Stimulated activated CD8-positive, alpha-beta memory T cell treated with anti-CD3 and anti-CD28 coated beads, Interleukin-15, amount 100 ng/mL, for 48 hours (primary cell): ENCODE results near the gene MAF.

Source experiments
- DNase-seq, 2 donors: peaks; one replicate each; pipeline ENCODE4 v3.0.0-alpha.2; 2020; ENCODE audit warnings: low read depth in 2 of 2

MAF gene

DNA sequence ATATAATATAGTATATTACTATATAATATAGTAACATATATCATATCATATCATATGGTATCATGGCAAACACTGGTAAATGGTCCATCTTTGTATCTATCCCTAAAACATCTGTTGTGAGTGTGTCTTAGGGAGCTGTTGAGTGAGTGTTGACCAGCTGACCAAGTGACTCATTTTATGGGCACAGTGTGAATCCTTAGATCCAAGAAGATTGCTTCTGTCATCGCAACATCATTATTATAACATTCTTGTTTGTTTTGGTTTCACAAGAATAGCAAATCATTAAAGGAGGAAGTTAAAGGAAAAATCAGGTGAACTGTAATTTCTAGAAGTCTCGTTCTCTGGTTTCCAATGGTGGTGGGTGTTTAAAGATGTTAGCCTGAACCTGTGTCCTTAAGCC is 11.7 kb upstream of the MAF start:
- DNase-seq: no peak

DNA sequence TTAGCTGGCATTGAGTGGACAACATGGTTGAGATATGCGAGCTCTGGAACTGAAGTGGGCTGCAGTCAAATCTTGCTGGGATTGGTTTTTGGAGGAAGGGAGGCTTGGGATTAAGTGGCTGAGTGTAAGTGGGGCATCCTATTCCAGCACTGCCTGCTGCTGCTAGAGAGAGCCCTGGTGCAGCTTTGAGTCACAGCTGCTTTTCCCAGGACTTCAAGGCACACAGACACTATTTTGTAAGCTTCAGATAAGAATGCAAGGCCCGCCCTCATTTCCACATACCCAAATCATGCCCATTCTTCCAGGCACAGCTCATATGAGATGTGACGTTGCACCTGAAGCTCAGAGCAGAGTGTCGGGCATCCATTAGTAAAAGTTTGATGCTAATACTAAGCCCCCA is 10.2 kb upstream of the MAF start:
- no peak for DNase-seq

DNA sequence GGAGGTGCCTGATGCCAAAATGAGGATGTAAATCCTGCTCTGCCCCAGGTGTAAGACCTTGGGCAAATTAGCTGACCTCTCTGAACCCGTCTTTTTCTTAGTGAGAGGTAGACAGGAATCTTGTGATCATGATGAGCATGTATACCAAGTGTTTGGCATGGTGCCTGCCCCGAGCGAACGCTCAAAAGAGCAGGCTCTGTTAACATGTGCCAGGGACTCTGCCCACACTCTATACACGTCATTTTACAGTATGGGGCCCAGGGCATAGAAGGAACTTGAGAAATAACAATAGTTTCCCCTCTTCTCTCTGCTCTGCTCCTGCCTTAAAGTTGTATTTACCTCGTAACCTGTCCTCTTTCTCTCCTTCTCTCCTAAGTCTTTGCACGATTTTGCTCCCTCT is 9.3 kb upstream of the MAF start:
- DNase-seq: no peak

DNA sequence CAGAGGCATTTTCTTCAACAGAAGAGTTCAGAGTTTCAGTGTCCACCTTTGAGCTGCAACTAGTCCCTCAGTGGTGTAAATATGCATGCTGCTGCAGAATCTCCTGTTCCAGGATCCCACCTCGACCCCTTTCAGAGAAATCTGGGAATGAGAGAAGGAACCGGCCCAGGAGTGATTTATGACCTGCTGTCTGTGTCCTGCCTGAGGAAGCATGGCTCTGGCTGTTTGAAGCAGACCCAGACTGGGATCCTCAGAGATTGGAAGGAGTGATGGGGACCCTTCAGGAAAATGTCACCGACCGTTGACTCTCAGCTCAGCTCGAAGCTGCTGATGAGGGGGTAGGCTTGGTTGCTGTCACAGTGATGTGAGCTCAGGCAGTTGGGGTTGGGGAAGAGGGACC is 8.4 kb upstream of the MAF start:
- no peak for DNase-seq

DNA sequence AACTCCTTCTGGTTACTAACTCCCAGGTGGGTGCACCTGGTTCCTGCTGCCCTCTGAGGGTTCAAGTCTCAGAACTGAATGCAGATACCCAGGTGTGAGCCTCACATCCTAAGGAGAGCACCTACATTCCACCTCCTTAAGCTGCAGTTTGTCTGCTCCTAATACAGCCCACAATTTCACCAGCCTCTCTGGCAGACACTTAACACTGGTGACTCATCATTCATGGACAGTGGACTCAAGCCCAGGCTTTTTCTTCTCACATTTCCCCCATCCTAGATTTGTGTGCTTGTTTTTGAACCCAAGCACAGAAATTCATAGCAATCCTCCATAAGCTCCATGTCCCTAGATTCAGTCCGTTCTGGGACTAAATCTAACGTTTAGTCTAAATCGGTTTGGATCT is 7.0 kb upstream of the MAF start:
- DNase-seq: no peak

DNA sequence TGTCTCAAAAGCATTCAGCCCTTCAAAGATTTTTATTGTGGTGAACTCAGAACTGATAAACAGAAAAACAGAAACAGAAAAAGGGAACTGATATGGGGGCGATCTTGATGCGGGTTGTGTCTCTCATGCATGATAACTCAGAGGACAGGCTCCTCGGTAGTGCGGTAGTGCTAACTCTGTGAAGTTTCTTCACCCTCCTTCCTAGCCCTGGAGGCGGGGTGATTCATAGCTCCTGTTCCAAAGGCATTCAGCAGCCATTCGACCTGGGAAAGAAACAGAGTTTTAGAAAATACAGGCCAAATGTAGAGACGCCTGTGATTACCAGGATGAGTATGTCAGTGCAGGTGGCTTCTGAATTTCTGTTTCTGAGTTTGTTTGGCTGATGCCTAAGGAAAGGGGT is 5.5 kb upstream of the MAF start:
- no peak for DNase-seq

DNA sequence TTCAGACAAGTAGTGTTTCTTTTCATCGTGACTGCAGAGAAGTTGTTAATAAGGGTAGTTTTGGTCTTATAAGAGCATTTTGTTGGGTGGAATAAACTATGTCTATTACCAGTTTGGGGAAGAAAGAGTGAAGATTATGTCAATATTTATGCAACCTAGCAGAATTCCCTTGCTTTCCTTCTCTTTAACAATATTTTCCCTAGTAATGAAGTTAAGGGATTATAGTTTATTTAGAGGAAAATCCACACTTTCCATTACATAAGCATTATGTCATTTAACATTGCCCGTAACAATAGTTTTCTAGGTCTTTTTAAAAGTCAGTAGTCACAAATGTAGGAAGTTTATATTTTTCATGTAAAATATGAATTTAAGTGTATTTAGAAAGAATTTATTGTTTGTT is 2.5 kb upstream of the MAF start:
- DNase-seq: no peak

DNA sequence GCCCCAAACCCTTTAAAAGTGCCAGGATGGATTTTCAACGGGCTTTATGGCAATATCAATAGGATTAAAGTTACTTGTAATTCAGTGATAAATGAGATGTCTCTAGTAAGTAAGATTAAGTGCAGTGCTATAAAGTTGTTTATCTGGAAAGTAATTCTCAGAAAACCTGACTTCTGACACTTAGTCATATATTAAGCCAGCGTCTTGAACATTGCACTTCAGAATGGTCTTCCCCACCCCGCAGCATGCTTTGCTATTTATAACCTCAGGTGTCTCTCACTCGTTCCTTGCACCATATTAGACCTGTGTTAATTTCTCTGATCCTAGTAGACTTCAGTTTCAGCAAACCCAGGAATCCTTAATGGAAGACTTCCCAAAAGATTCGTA is 2.1 kb upstream of the MAF start:
- no peak for DNase-seq

DNA sequence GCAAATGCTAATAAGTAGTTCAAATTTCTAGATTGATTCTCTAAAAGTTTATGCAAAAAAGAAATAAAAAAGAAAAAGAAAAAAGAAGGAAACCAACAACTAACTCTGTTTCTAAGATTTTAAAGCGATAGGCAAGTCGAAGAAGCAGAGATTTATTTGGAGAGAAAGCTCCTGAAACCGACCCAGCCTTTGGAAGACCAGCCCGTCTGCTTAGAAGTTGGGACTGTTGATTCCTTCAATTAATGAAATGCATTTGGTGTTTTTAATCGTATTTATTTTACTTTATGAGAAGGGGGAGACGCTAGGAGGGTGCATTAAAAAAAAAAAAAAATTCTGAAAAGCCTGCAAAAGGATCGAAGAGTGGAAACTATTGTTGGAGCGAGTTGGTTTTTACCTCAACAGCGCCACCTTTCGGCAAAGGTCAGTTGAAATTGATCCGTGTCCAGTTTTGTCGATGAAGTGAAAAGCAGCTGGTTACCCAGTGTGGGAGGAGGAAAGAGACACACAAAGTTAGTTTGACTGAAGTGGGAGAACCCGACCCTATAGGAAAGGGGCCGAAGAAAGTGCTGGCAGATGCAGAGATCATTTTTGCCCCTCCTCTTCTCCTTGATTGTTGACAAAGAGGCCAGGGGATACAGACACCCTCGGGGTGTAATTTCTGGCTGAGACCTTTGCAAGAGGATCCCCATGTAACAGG is 1.5 kb upstream of the MAF start:
- peak; percentile 60 to 62 for DNase-seq

DNA sequence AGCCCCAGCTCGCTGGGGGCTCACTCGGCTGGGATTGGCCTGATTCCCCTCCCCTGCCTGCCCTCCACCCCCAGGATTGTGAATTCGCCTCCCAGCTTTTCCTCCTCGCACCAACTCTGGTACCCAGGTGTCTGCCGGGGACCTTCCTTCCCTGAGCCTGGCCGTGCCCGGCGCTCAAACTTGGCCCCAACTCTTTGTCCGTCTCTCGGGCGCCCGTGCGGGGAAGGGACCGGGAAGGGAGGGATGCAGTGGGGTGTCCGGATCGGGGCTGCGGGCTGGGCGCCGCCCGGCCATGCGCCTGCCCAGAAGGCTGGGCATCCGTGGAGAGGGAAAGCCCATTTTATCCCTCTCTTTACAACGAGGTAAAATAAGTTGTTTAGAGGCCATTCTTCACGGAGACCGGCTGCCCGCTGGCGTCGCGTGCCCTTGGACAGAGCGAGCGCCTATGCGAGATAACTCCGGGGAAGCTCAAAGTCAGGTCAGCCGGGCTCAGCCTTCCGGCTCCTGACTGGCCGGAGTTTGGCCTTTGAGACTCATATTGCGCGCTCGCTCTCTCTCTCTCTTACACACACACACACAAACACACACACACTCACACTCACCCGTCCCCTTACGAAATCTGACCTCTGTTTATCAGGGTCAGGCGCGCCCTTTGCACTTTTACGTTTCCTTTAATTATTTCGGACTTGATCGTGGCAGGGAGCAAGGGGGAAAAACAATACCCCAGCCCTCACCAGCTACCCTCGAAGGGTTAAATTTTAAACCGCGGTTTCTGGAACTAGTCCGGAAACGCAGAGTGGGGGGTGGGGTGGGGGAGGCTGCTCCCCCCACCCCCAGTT is 774 bp upstream of the MAF start:
- no peak for DNase-seq

DNA sequence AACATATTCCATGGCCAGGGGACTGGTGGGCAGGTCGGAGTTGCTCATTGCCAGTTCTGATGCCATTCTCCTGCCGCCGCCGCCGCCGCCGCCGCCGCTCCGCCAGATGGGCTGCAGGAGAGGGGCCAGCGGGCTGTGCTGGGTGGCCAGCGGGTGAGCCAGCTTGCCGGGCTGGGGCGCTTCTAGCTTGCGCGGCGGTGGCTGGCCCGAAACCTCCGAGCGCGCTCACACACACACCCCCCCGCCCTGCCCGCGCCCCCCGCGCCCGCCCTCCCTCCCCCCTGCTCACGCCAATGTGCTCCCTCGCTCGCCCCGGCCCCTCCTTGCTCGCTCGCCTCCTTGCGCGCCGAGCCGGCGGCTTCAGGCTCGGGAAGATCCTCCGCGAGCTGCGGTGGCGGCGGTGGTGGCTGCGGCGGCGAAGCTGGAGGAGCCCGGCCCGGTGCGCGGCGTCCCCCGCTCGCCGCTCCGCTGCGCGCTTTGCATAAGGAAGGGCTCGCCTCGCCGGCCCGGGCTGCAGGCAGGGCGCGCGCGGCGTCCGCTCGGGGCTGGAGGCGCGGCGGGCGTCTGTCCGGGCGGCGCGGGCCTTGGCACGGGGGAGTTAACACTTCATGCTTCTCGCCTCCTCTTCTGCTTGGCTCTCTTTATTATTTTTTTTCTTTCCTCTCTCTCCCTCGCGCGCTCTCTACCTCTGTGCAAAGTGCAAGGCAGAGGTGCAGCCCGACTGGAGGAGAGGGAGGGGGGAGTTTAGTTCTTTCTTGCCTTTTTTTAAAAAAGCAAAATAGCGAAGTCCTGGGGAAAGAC is 500 bp downstream of the MAF start:
- no peak for DNase-seq

DNA sequence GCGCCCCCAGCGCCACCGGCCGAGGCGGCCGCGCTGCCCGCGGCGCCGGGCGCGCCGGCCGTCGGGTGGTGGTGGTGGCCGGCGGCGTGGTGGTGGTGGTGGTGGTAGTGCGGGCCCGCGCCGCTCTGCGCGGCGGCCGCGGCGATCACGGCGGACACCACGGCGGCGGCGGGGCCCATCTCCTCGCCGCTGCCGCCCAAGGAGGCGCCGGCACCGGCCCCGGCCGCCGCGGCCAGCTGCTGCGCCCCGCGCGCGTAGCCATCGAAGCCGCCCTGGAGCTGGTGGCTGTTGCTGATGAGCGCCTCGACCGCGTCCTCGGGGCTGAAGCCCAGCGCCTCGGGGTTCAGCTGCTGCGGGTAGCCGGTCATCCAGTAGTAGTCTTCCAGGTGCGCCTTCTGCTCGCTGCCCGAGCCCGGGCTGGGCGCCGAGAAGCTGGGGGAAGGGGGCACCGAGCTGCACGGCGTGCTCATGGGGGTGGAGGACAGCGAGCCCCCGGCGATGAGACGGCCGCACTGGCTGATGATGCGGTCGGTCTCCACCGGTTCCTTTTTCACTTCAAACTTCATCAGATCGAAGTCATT is 1.2 kb downstream of the MAF start:
- no peak for DNase-seq

DNA sequence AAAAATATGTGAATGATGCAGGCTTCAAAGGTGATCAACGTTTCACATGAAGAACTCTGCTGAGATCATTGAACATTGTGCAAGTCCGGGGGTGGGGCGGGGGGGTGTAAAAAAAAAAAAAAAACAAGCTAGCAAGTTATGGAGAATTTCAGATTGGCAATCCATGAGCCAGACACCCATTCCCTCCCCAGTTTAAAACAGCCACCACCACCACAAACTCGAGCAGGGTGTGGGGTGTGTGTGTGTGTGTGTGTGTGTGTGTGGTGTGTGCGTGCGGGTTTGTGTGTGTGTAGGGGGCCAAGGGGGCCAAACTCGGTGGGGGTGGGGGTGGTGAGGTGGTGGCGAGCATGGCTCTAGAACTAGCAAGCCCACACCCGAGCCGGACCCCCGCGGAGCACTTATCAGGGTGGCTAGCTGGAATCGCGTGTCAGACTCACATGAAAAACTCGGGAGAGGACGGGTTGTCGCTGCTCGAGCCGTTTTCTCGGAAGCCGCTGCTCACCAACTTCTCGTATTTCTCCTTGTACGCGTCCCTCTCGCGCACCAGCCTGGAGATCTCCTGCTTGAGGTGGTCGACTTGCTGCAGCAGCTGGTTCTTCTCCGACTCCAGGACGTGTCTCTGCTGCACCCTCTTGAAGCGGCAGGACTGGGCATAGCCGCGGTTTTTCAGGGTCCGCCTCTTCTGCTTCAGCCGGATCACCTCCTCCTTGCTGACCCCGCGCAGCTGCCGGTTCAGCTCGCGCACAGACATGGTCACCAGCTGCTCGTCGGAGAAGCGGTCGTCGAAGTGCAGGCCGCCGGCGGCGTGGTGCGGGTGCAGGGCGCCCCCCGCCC is 2.0 kb downstream of the MAF start:
- DNase-seq: no peak

DNA sequence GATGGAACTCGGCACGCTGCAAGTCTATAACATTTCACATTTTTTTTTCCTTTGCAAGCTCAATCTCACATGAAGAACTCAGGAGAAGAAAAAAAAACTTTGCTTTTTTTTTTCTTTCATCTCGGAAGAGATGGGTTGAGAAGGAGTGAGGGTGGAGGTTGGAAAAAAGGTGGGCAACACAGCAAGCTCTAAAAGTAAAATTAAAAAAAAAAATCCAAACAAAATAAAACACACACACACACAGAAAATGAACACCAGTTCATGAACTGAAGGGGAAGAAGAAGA is 2.5 kb downstream of the MAF start:
- DNase-seq: no peak

DNA sequence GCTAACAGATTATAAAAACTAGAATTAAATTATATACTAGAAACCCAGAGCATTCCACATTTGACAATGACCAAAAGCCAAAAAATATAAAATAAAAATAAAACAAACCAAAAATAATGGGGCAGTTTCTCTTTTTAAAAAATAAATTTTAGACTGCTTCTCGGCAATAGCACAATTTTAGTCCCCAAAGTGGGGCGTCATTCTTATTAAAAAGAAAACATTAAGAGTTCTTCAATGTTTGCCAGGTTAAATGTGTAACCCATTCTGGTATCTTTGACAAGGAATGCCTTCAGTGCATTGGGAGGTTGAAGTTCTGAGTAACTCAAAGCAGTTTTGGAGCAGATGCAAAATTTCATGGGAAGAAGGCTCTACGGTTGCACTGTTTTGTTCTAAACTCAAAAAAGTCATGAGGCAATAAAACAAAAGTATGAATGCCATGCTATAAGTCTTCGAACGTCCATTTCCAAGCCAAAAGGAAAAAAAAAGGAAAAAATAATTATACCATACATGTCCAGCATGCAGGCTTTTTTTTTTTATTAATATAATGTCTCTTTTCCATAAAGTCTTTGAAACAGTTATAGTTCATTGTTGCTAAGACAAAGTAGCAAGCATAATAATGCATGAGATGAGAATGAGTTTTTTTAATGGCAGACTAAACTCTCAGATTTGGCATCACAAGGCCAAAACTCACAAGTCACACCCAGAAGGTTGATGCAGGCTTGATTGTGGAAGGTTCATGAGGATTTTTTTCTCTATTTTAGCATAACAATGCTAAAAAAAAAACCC is 3.1 kb downstream of the MAF start:
- DNase-seq: no peak

DNA sequence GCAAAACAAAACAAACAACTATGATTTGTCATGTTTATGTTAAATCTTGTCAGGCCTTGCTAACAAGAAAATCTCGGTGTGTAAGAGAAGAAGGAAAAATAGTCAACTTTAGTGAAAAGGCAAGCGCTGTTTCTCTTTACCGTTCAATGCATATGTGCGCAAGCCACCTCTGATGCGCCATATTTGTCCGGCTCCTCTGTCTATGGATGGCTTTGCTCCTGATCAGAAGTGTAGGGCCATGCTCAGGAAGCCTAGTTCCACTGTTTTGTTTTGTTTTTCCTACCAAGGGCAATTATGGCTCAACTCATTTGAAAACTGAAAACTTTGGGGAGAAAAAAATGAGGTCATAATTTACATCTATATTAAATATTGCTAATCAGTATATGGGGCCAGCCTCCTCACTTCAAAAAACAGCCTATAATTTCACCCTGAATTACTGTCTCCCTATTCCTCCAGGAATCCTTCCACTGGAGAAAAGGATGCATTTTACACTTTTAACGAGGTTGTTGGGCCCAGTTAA is 4.5 kb downstream of the MAF start:
- DNase-seq: no peak

DNA sequence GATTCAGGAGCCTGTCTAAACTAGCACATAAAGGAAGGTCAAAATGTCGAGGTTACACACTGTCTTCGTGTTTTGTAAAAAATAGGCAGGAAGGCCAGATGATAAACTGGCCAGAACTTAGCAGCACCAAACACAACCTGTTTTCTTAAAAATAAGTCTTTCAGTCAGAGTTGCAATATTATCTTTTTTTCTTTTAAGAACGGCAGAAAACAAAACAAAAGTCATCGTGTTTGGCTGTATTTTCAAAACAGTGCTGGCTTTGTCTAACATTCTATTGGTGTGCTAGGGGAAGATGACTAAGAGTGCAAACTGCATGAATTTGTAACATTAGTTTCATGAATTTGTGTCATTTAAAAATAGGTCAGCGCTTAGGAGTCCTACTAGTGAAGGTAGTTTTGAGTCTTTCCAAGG is 5.3 kb downstream of the MAF start:
- no peak for DNase-seq

DNA sequence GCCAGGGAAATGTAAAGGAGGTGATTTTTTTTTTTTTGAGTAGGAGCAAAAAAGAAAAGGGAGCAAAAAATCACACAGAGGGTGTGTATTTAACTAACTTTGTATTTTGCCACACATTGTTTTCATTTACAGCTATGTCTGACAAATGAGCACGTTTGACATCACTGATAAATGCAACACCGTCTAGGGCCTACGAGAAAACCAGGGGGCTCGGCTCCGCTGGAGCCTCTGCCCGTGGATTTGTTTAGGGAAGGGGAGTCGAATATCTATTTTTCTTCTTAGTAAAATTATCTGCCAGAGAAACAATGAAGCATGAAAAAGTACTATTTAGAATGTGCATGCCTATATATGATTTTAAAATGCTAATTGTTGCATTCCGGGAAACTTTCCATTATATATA is 6.8 kb downstream of the MAF start:
- no peak for DNase-seq

DNA sequence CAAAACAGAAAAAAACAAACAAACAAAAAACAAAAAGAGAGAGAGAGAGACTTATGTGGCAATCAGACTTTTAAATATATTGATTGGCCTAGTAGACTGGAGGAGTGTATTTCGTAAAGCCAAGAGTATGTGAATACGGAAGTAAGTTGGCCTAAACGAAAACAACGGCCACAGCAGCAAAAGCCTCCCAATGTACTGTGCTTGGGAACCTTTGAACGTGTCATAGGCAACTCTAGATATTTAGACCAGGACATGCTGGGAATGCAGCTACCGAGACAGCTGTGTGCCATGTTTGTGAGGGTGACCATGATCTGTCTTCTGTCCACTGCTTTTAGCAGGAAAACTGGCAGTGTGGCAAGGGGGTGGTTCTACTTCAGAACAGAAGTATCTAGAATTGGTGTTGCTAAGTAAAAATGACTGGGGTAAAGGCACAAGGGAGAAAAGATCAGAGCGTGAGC is 7.4 kb downstream of the MAF start:
- DNase-seq: no peak

DNA sequence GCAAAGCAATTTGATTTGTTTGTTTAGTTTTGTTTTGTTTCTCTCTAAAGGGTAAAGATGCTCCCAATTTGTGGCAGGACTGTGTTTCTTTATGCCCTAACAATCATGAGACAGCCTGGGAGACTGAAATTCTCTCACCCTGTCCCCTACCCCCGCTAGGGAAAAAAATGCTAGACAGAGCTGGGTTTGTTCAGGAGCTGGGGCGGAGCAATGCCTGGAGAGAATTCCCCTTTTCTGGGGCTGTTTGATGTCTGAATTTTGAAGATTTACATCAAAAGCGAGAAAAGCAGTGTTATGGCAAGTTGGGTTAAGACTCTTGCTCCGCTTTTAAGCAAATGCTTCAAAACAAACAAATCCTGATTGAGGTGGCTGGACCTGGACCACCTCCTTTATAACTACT is 8.4 kb downstream of the MAF start:
- no peak for DNase-seq
